SH-SY5Y (cell line): ENCODE results near the gene DNASE2B.

Source experiments
- GATA2 ChIP-seq: IDR thresholded peaks from 2 replicates; pipeline ENCODE4 v1.6.1; 2011; ENCODE audit warnings: mild to moderate bottlenecking, low read depth, low read length
- GATA3 ChIP-seq: IDR thresholded peaks from 2 replicates; pipeline ENCODE4 v1.6.1; 2011; ENCODE audit warnings: low read depth, mild to moderate bottlenecking, low read length, moderate library complexity

The DNASE2B gene

DNA sequence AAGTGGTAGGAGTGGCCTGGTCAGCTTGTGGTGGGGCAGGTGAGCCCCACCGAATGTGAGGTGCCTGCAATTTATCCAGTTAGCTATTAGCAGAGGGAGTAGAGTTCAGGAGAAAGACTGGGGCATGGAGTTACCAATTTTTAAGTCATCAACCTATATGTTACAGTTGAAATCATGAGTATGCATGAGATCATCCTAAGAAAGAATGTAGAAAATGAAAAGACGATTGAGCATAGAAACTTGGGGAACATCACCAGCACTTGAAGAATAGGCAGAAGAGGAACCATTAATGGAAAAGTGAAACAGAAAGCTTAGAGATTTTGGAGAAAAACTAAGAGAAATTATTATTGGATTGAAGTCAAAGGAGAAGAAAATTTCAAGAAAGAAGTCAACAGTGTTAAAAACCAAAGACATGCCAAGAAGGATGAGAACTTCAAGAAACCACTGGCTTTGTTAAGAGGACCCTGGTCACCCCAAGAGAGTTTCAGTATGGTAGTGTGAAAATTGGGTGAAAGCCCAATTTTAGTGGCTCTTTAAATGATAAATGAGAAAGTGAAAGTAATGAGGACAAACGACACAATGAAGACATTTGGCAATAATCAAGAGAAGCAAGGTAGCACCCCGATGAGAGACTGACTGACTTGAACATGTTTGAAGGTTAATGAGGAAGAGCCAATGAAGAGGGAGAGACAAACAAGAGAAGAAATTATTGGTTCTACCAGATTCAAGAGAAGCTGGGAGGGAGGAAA lies 36.7 kb downstream of the DNASE2B start:
- TF ChIP-seq GATA2, result no peak
- TF ChIP-seq GATA3, result no peak

DNA sequence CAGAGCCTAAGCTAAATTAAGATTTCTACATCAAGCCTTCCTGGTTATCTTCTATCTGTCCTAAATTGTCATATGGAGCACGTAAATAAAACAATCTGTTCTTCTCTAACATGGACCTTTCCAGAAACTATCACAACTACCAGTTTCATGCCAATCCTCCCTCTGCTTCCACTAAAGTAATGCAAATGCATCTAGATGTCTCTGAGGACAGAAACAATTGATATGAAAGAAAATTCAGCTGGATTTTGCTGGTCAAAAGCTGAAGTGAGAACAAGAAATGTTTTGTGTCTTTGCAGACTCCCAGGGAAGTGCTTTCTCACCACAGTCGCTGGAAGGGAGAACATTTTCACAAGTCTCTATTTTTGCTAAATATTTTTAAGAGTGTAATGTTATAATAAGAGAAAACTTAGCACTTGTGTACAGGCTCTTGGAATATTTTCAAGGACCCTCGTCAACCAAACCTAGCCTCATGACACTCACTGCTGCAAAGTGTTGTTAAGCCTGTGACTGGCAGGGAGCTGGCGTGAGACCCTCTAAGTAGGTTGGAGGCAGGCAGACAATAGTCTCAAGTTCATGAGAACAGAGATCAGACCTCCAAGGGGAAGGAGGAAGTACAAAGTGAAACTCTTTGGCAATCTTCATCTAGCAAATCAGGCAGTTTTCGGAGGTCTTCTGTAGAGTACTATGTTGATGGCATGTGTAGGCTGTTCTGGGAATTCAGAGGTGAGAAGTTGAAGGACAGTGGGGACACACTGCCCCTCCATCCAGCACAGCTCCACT lies 38.8 kb downstream of the DNASE2B start:
- TF ChIP-seq GATA2 (no peak), GATA3 (no peak)

GRCh38 chr1:84442256-84442655 lies 44.0 kb downstream of the DNASE2B start:
- no peak for TF ChIP-seq GATA3

GRCh38 chr1:84450910-84451309 lies 52.6 kb downstream of the DNASE2B start:
- TF ChIP-seq GATA2, result no peak
- TF ChIP-seq GATA3, result no peak

- TF ChIP-seq GATA3 (no peak), GATA2 (no peak)
These were observed 54.2 kb downstream of the DNASE2B start for GRCh38 chr1:84452436-84452835.

- TF ChIP-seq GATA3 (no peak), GATA2 (no peak)
These were observed 63.8 kb downstream of the DNASE2B start for GRCh38 chr1:84462118-84462517.
